Measurements from ENCODE around the gene CUX1. TPM values are rescaled to one million over a fixed set of nuclear protein-coding genes. Genes with fewer than 3 reads are reported as not detected.
A peak's percentile ranks its signal among the peaks of the same experiment; 100 is the strongest.

Gene CUX1
- polyA plus RNA-seq, 1 experiment: 29.7 TPM

DNA sequence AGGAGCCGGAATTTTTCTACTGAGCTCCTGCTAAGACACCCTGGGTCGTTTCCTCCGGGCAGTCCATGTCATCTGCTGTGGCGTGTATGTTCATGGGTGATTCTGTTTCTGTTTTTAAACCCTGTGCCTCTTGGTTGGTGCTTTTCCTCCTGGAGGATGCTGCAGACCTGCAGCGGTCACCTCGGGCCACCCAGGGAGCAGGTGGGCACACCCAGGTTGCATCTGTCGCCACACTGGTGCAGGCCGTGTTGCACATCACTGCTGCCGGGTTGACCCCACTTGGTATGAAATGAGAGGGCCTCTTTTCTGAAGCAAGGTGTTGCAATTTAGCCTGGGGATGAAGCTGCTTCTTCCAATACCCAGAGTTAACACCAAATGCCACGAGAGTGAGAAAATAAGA lies 127.2 kb downstream of the CUX1 start:
- ChIA-PET POLR2A (no interaction called here), CTCF (no interaction called here)
- H3K27ac ChIP-seq (ENCODE audit: low read depth, low read length): no peak overlapping the region
- no peaks in the 10 kb centered on the region for H3K9me3 ChIP-seq (ENCODE audit: control insufficient read depth, insufficient read depth, low read length)
- H3K27me3 ChIP-seq (ENCODE audit: control insufficient read depth, insufficient read depth, low read length): no peaks in the 10 kb centered on the region
- TF ChIP-seq, protein P1, sequence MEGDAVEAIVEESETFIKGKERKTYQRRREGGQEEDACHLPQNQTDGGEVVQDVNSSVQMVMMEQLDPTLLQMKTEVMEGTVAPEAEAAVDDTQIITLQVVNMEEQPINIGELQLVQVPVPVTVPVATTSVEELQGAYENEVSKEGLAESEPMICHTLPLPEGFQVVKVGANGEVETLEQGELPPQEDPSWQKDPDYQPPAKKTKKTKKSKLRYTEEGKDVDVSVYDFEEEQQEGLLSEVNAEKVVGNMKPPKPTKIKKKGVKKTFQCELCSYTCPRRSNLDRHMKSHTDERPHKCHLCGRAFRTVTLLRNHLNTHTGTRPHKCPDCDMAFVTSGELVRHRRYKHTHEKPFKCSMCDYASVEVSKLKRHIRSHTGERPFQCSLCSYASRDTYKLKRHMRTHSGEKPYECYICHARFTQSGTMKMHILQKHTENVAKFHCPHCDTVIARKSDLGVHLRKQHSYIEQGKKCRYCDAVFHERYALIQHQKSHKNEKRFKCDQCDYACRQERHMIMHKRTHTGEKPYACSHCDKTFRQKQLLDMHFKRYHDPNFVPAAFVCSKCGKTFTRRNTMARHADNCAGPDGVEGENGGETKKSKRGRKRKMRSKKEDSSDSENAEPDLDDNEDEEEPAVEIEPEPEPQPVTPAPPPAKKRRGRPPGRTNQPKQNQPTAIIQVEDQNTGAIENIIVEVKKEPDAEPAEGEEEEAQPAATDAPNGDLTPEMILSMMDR (IDR thresholded peaks at IDR 0.05; ENCODE audit: low read depth, low read length): no peak
- DNase-seq (ENCODE audit: low read depth, low spot score): no peak
- H3K4me3 ChIP-seq (ENCODE audit: low read depth, low read length): no peak overlapping the region

GRCh38 chr7:101945034-101945758 lies 127.8 kb downstream of the CUX1 start:
- Histone ChIP-seq H3K4me3 (ENCODE audit: low read depth, low read length) (no peak overlapping the region), H3K27me3 (ENCODE audit: control insufficient read depth, insufficient read depth, low read length) (no peaks in the 10 kb centered on the region), H3K27ac (ENCODE audit: low read depth, low read length) (no peak overlapping the region), H3K9me3 (ENCODE audit: control insufficient read depth, insufficient read depth, low read length) (no peaks in the 10 kb centered on the region)
- DNase-seq (ENCODE audit: low read depth, low spot score): no peak
- CTCF ChIA-PET: no interaction called here
- TF ChIP-seq, protein P1 (IDR thresholded peaks at IDR 0.05; ENCODE audit: low read depth, low read length): no peak
- POLR2A ChIA-PET: no interaction called here

- H3K27ac ChIP-seq (ENCODE audit: low read depth, low read length): no peak overlapping the region
- CTCF ChIA-PET: no interaction called here
- no peak for DNase-seq (ENCODE audit: low read depth, low spot score)
- no peaks in the 10 kb centered on the region for H3K27me3 ChIP-seq (ENCODE audit: control insufficient read depth, insufficient read depth, low read length)
- TF ChIP-seq, protein P1 (IDR thresholded peaks at IDR 0.05; ENCODE audit: low read depth, low read length): no peak
- no peak overlapping the region for H3K4me3 ChIP-seq (ENCODE audit: low read depth, low read length)
- POLR2A ChIA-PET: no interaction called here
- H3K9me3 ChIP-seq (ENCODE audit: control insufficient read depth, insufficient read depth, low read length): no peaks in the 10 kb centered on the region; the same call in 1 of the 2 replicates
Measured at GRCh38 chr7:101947899-101948298, 130.5 kb downstream of the CUX1 start.

DNA sequence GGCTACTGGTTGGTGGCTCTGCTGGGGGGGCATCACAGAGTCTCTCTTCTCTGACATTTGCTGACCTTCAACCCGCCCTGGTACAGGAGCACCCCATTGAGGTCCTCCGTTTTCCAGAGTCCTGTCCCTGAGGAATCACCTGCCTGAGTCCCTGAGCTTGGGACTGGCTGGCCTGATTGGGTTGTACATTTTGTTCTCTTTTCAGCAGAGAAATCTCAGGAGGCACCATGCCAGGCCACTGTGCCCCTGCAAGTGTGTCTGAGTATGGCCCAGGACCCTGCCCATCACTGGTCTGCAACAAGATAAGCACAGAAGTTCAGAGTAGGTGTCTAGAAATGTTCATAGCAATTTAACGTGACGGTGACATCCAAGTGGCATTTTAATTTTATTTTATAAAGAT lies 131.2 kb downstream of the CUX1 start:
- ChIA-PET CTCF (no interaction called here), POLR2A (no interaction called here)
- DNase-seq (ENCODE audit: low read depth, low spot score): no peak
- Histone ChIP-seq H3K27ac (ENCODE audit: low read depth, low read length) (no peak overlapping the region), H3K27me3 (ENCODE audit: control insufficient read depth, insufficient read depth, low read length) (no peaks in the 10 kb centered on the region), H3K9me3 (ENCODE audit: control insufficient read depth, insufficient read depth, low read length) (no peaks in the 10 kb centered on the region; the same call in 1 of the 2 replicates), H3K4me3 (ENCODE audit: low read depth, low read length) (no peak overlapping the region)
- TF ChIP-seq, protein P1 (IDR thresholded peaks at IDR 0.05; ENCODE audit: low read depth, low read length): no peak

DNA sequence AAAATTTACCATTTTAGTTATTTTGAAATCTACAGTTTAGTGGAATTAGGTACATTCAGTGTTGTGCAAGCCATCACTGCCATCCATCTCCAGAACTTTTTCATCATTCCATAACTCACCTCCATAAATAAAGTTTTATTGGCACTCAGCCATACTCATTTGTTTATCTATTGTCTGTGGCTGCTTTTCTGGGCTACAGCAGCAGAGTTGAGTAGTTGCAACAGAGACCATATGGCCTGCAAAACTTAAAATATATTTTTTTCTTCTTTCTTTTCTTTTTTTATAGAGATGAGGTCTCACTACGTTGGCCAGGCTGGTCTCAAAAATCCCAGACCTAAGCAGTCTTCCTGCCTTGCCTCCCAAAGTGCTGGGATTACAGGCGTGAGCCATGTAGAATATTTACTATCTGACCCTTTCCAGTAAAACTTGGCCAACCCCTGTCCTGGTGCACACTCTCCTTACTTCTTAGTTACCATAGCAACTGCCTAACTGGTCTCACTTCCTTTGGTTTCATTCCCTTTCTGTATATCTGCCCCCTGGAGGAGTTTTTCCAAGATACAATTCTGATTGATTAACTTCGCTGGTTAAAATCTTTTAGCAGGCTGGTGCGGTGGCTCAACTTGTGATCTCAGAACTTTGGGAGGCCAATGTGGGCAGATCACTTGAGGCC lies 133.2 kb downstream of the CUX1 start:
- Histone ChIP-seq H3K27me3 (ENCODE audit: control insufficient read depth, insufficient read depth, low read length) (no peaks in the 10 kb centered on the region), H3K4me3 (ENCODE audit: low read depth, low read length) (no peak overlapping the region), H3K9me3 (ENCODE audit: control insufficient read depth, insufficient read depth, low read length) (no peaks in the 10 kb centered on the region; the same call in 1 of the 2 replicates), H3K27ac (ENCODE audit: low read depth, low read length) (peak overlapping the region; percentile 34)
- TF ChIP-seq, protein P1 (IDR thresholded peaks at IDR 0.05; ENCODE audit: low read depth, low read length): peak; percentile 48
- POLR2A ChIA-PET: no interaction called here
- CTCF ChIA-PET: no interaction called here
- peak; percentile 42 for DNase-seq (ENCODE audit: low read depth, low spot score)

Measured in AG04450 (cell line).